22Rv1 (cell line): Measurements from ENCODE around the gene SYNPR.

ENCODE experiments used
- H3K27ac ChIP-seq: fragments of 450-650 bp; 2 replicates; pipeline ENCODE4 v1.5.1; 2017
- CTCF ChIP-seq: fragments of 450-650 bp; IDR thresholded peaks from 2 replicates; pipeline ENCODE4 v1.5.1; 2017; ENCODE audit warnings: mild to moderate bottlenecking
- ZFX ChIP-seq: fragments of 450-650 bp; IDR thresholded peaks from 2 replicates; pipeline ENCODE4 v1.6.1; 2017; ENCODE audit warnings: antibody characterized with exemption, borderline replicate concordance

The SYNPR gene

GRCh38 chr3:63278171-63279004 is at the start of gene SYNPR:
Gene SYNPR (plus strand): TSS chr3:63278308.
- TF ChIP-seq CTCF = no peak
- H3K27ac ChIP-seq = no peak within 1 kb of the TSS

- peak; percentile 78 for TF ChIP-seq CTCF
- TF ChIP-seq ZFX = no peak
- no peak overlapping the region for H3K27ac ChIP-seq
Observed at GRCh38 chr3:63228677-63229076, 49.4 kb upstream of the SYNPR start.

GRCh38 chr3:63230146-63230545 is 48.0 kb upstream of the SYNPR start:
- TF ChIP-seq ZFX (no peak), CTCF (no peak)
- H3K27ac ChIP-seq = no peak overlapping the region

GRCh38 chr3:63231643-63232042 is 46.5 kb upstream of the SYNPR start:
- no peak overlapping the region for H3K27ac ChIP-seq
- TF ChIP-seq ZFX (no peak), CTCF (no peak)

- TF ChIP-seq CTCF (peak; percentile 56), ZFX (no peak)
- no peak overlapping the region for H3K27ac ChIP-seq
Observed at GRCh38 chr3:63232764-63233396, 45.2 kb upstream of the SYNPR start.

- H3K27ac ChIP-seq = no peak overlapping the region
- no peak for TF ChIP-seq CTCF
- no peak for TF ChIP-seq ZFX
Observed at GRCh38 chr3:63240381-63240902, 37.7 kb upstream of the SYNPR start.

- TF ChIP-seq ZFX = no peak
- no peak for TF ChIP-seq CTCF
- no peak overlapping the region for H3K27ac ChIP-seq
Observed at GRCh38 chr3:63242124-63242523, 36.0 kb upstream of the SYNPR start.
